IPS-18a (cell line): Measurements from ENCODE around the gene UBL4A.
"Not testable (repeated sequence)": the region's sequence is repeated elsewhere in the genome, so short reads cannot be mapped to it uniquely, and the experiment has no call there.

ENCODE experiments used
- H3K27ac ChIP-seq: one replicate; pipeline ENCODE4 v1.5.1; 2013; ENCODE audit warnings: low read length
- H3K27me3 ChIP-seq: one replicate; pipeline ENCODE4 v1.6.1; 2013; ENCODE audit warnings: mild to moderate bottlenecking, low read length; ENCODE audit not compliant: control insufficient read depth, insufficient read depth
- H3K36me3 ChIP-seq: one replicate; pipeline ENCODE4 v1.6.1; 2013; ENCODE audit warnings: low read depth, low read length; ENCODE audit not compliant: control insufficient read depth
- H3K4me1 ChIP-seq: one replicate; pipeline ENCODE4 v1.6.1; 2013; ENCODE audit warnings: low read depth, low read length; ENCODE audit not compliant: control insufficient read depth
- H3K4me3 ChIP-seq: one replicate; pipeline ENCODE4 v1.5.1; 2013; ENCODE audit warnings: low read length
- H3K9ac ChIP-seq: one replicate; pipeline ENCODE4 v1.6.1; 2013; ENCODE audit warnings: mild to moderate bottlenecking, low read length, moderate library complexity
- H3K9me3 ChIP-seq: one replicate; pipeline ENCODE4 v1.6.1; 2013; ENCODE audit warnings: low read depth, low read length; ENCODE audit not compliant: control insufficient read depth

Gene UBL4A

DNA sequence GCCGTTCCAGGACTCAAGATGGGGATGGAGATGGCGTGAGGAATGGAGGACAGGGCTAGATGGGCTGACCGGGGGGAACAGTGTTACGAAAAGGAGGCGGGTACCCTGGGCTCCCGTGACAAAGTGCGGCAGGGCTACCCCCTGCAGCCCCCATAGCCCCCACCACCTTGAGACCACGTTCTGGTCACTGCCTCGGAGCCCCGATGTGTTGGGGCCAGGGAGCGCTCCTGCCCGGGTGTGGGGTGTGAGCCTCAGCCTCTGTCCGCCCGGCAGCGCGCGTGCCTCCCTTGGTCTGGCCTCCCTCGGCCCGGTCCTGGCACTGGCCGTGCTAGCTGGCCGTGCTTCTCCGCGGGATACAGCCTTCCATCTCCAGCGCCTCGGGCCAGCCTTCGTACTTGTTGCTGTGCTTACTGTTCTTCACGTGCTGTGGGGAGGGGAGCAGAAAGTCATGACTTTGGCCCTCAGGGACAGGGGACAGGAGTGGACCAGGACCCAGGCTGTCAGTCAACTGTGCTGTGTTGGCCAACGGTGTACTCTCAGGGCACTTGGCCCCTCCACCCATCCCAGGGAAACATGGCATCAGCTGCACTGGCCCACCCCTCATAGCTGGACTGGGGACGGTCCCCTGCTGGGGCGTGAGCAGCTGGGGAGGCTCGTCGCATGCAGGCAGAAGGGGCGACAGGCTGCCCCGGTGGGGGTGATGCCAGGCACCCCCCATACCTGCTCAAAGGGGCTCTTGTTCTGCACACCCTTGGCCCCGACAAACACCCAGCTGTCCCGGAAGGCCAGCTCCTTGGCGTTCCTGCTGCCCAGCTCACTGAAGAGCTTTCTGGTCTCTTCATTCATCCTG is 20.3 kb upstream of the UBL4A start:
- Histone ChIP-seq H3K36me3 (no peaks in the 10 kb centered on the region), H3K9me3 (peaks cover 4% of the 10 kb centered on the region), H3K27ac (no peak overlapping the region)

DNA sequence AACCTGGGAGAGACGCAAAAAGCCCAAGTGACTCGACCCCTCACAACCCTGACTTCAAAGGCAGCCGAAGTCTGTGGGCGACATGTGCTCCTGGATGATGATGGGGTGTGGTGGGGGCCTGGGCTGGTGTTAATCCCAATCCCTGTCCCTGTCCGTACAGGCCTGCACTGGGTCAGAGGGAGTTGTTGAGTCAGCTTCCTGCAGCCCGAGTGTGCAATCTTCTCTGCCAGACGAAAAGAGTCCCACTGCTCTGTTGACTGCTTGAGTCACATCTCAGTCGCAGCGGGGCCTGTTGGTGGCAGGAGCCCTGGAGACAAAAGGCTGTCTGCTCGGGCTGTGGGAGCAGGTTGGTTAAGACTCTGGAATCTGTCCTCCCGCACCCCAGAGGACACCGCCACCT is 19.3 kb upstream of the UBL4A start:
- no peak overlapping the region for H3K9ac ChIP-seq
- no peaks in the 10 kb centered on the region for H3K36me3 ChIP-seq
- peaks cover 4% of the 10 kb centered on the region for H3K9me3 ChIP-seq
- no peak overlapping the region for H3K4me3 ChIP-seq
- no peak overlapping the region for H3K27ac ChIP-seq
- no peaks in the 10 kb centered on the region for H3K27me3 ChIP-seq
- H3K4me1 ChIP-seq, result no peaks in the 10 kb centered on the region

More for the DNA sequence above, 20.3 kb upstream of the UBL4A start:
- no peak overlapping the region for H3K4me3 ChIP-seq
- no peaks in the 10 kb centered on the region for H3K4me1 ChIP-seq
- H3K27me3 ChIP-seq, result no peaks in the 10 kb centered on the region
- no peak overlapping the region for H3K9ac ChIP-seq

DNA sequence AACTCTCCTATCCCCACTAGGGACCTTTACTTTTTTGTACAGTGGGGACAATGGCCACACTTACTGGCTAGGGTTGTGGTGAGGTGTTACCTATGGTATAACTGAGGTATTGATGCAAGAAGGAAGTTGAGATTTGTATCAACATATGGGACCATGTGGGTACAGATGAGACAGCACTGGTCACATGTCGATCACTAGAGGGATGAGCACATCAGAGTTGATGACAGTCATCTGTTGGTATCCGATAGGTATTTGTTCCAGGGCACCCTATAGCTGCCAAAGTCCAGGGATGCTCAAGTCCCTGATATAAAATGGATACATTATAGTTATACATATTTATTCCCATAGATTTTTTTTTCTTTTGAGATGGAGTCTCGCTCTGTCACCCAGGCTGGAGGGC is 16.6 kb upstream of the UBL4A start:
- no peak overlapping the region for H3K4me3 ChIP-seq
- no peaks in the 10 kb centered on the region for H3K27me3 ChIP-seq
- no peak overlapping the region for H3K9ac ChIP-seq
- no peaks in the 10 kb centered on the region for H3K4me1 ChIP-seq
- H3K9me3 ChIP-seq, result no peaks in the 10 kb centered on the region
- H3K27ac ChIP-seq, result no peak overlapping the region
- H3K36me3 ChIP-seq, result no peaks in the 10 kb centered on the region

DNA sequence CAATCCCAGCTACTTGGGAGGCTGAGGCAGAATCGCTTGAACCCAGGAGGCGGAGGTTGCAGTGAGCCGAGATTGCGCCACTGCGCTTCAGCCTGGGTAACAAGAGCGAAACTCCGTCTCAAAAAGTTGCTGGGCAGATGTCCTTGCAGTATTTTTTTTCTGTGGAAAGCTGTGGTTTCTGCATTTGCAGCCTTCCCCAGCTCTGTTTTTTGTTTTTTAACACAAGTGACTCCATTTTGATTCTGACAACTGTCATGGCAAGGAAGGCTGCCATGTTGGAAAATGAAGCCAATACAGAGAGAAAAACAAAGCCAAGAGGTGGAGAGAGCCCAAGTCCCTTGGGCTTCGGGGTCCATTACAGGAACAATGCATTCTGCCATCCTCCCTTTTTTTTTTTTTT is 15.7 kb upstream of the UBL4A start:
- H3K9me3 ChIP-seq, result peaks cover 3% of the 10 kb centered on the region
- no peaks in the 10 kb centered on the region for H3K4me1 ChIP-seq
- H3K4me3 ChIP-seq, result no peak overlapping the region
- no peak overlapping the region for H3K27ac ChIP-seq
- no peak overlapping the region for H3K9ac ChIP-seq
- no peaks in the 10 kb centered on the region for H3K36me3 ChIP-seq
- no peaks in the 10 kb centered on the region for H3K27me3 ChIP-seq

DNA sequence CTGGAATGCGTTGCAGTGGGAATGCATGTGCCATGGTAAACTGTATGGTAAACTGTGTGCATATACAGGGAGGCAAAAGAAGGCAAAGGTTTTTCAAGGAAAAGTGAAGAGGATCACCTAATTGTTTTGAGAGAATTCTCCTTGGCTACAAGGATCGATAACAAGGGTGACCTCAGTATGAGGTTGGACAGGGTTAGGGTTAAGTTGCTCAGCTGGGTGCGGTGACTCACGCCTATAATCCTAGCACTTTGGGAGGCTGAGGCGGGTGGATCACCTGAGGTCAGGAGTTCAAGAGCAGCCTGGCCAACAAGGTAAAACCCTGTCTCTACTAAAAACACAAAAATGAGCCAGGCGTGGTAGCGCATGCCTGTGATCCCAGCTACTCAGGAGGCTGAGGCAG is 15.0 kb upstream of the UBL4A start:
- not testable (repeated sequence) for H3K4me3 ChIP-seq, H3K27ac ChIP-seq, H3K27me3 ChIP-seq, H3K36me3 ChIP-seq, H3K9ac ChIP-seq, H3K4me1 ChIP-seq, H3K9me3 ChIP-seq

DNA sequence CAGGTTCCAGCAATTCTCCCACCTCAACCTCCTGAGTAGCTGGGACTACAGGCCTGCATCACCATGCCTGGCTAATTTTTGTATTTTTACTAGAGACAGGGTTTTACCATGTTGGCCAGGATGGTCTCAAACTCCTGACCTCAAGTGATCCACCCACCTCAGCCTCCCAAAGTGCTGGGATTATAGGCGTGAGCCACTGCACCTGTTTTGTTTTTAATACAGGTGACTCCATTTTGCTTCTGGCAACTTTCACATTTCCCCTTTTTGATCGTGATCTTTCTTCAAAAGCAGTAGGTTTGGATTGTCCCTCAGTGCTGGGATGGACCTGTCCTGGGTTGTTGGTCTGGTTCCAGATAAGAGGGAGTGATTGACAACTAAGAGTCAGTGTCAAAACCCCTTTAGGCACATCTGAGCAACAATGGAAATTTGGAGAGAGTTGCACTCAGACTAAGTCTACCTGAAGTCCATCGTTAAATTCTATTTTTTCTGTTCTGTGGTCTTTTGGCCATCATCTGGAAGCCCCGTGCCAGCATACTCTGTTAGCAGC is 10.2 kb upstream of the UBL4A start:
- not testable (repeated sequence) for H3K27ac ChIP-seq, H3K36me3 ChIP-seq, H3K4me1 ChIP-seq, H3K27me3 ChIP-seq, H3K4me3 ChIP-seq, H3K9ac ChIP-seq
- peaks cover 11% of the 10 kb centered on the region for H3K9me3 ChIP-seq

DNA sequence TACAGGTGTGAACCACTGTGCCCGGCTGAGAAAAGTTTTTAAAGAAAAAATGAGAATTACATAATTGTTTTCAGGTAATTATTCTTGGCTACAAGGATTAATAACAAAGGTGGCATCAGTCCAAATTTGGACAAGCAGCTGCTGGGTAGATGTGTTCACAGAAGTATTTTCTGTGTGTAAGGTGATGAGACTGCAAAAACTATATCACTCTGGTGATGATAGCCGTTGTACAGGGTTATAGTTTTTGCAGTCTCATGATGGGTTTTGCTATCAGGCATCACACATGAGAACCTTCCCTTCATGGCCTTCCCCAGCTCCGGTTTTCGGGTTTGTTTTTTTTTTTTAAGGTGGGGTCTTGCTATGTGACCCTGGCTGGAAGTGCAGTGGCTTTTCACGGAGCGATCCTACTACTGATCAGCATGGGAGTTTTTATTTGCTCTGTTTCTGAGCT is 9.1 kb upstream of the UBL4A start:
- Histone ChIP-seq H3K27me3 (no peaks in the 10 kb centered on the region), H3K4me3 (no peak overlapping the region), H3K9me3 (peaks cover 11% of the 10 kb centered on the region), H3K36me3 (no peaks in the 10 kb centered on the region), H3K9ac (no peak overlapping the region), H3K27ac (no peak overlapping the region), H3K4me1 (no peaks in the 10 kb centered on the region)

DNA sequence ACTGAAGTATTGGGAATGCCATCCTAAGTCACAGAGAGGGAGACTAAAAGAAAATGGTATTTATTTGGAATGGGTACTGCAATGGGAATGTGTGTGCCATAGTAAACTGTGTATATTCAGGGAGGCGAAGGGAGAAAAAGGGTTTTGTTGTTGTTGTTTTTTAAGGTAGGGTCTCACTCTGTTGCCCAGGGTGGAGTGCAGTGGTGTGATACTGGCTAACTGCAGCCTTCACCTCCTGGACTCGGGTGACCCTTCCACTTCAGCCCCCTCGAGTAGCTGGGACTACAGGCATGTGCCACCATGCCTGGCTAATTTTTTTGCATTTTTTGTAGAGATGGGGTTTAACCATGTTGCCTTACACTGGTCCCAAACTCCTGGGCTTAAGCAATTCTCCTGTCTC is 8.3 kb upstream of the UBL4A start:
- Histone ChIP-seq H3K27ac (no peak overlapping the region), H3K9me3 (peaks cover 11% of the 10 kb centered on the region), H3K4me1 (no peaks in the 10 kb centered on the region), H3K9ac (no peak overlapping the region), H3K36me3 (no peaks in the 10 kb centered on the region), H3K27me3 (no peaks in the 10 kb centered on the region), H3K4me3 (no peak overlapping the region)

DNA sequence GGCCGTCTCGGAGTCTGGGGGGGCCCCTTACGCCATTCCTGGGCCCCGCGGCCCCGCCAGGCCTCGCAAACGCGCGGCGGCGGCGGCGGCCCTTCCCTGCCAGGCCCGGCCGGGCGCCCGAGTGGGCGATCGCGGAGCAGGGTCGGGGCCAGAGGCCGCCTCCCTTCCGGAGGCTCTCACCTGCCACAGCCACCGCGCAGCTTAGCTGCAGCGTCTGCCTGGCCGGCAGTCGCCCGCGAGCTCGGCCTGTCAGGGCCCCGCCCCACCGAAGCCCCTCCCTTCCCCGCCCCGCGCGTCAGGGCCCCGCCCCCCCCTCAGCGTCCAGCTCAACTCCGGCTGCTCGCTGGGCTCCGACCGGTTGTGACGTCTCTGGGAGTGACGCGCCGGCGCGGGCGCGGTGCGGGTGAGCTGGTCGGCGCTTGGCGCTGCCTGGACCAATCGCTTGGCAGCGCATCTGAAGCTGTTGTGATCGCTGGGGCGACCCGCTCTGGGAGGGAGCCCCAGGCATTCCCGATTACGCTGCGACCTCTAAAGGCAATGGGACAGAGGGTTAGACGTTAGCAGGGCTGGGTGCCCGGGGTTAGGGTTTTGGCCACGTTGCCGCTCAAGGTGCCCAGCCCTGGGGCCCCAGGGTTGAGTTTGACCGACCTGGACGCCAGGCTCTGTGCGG is 4.1 kb upstream of the UBL4A start, which contains the start of gene SLC10A3:
Gene SLC10A3 (minus strand): TSS at position 216 of the 670 bp plus-strand sequence. CDS start 1,689 bp downstream, outside the sequence.
- H3K27ac ChIP-seq, result no peak within 1 kb of the TSS
- peak within 1 kb of the TSS; percentile 32 for H3K9ac ChIP-seq
- peak within 1 kb of the TSS; percentile 56 for H3K4me3 ChIP-seq
- no peaks in the 10 kb centered on the region for H3K4me1 ChIP-seq
- H3K9me3 ChIP-seq, result peaks cover 9% of the 10 kb centered on the region
- H3K27me3 ChIP-seq, result no peaks in the 10 kb centered on the region
- no peaks in the 10 kb centered on the region for H3K36me3 ChIP-seq

DNA sequence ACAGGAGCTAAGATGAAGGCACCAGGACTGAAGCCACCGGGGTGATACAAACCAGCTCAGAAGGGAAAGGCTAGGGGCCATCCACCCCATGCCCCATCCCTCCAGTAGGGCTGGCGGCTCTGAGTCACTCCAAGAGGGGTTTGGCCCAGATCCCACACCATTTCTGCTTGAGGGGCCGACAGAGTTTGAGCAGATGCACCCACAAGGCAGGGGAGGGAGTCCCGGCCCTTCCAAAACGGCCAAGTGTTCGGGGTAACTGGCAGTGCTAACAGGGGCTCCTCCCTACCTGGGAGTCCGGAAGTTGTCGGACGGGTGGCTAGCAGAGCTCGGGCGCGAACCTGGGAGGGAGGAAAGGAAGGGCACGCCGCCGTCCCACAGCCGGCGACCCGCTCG is 3.6 kb upstream of the UBL4A start:
- Histone ChIP-seq H3K27ac (no peak overlapping the region), H3K4me3 (peak overlapping the region; percentile 46), H3K4me1 (no peaks in the 10 kb centered on the region), H3K9me3 (peaks cover 9% of the 10 kb centered on the region), H3K9ac (no peak overlapping the region), H3K27me3 (no peaks in the 10 kb centered on the region), H3K36me3 (no peaks in the 10 kb centered on the region)

DNA sequence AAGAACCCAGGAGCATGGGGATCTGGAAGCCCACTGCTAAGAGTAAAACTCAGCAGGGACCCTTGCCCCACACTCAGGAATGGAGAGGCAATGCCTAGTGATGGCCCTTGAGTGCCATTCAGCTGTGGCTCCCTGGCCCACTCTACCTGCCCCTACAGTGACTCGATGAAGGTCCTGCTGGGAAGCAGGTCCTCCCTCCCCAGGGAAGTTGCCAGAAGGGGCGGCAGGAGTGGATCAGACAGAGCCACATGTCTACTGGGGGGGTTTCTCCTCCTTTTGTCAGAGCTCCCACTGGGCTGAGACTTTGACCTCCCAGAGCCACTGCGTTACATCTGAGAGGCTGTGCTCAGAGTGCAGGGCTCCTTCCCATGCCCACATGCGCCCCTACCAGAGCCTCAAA is 2.8 kb upstream of the UBL4A start:
- Histone ChIP-seq H3K4me1 (no peaks in the 10 kb centered on the region), H3K27me3 (no peaks in the 10 kb centered on the region), H3K9me3 (peaks cover 6% of the 10 kb centered on the region), H3K36me3 (no peaks in the 10 kb centered on the region), H3K4me3 (no peak overlapping the region), H3K9ac (no peak overlapping the region), H3K27ac (no peak overlapping the region)
